GM12872 (cell line): ENCODE results near the gene DLG5.

ENCODE experiments used
- TF ChIP-seq, protein P1 (sequence below): IDR thresholded peaks from 3 replicates; pipeline ENCODE4 v1.5.1; 2011; ENCODE audit warnings: low read depth, mild to moderate bottlenecking, low read length, moderate library complexity; ENCODE audit not compliant: insufficient read depth

Gene DLG5

DNA sequence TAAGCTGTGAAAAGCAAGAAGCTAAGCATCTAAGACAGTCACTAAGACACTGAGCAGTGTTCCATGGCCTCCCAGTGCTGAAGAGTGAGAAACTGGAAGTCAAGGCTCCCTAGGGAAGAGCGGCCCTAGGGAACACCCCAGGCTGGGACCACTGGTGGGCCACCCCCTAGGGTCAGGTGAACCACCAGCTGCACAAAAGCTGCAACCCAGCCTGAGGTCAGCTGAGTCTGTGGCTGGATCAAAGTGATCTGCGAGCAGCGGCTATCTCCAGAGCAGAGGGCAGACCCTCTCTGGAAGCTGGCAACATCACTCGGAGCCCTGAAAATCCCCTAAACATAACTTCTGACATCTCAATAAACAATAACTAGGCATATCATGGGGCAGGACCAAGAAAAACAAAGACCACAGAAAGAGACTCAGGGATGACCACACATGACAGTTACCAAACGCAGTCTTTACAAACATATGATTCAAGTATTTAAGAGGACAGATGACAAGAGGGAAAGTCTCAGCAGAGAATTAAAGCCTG lies 125.8 kb downstream of the DLG5 start:
- TF ChIP-seq, protein P1, sequence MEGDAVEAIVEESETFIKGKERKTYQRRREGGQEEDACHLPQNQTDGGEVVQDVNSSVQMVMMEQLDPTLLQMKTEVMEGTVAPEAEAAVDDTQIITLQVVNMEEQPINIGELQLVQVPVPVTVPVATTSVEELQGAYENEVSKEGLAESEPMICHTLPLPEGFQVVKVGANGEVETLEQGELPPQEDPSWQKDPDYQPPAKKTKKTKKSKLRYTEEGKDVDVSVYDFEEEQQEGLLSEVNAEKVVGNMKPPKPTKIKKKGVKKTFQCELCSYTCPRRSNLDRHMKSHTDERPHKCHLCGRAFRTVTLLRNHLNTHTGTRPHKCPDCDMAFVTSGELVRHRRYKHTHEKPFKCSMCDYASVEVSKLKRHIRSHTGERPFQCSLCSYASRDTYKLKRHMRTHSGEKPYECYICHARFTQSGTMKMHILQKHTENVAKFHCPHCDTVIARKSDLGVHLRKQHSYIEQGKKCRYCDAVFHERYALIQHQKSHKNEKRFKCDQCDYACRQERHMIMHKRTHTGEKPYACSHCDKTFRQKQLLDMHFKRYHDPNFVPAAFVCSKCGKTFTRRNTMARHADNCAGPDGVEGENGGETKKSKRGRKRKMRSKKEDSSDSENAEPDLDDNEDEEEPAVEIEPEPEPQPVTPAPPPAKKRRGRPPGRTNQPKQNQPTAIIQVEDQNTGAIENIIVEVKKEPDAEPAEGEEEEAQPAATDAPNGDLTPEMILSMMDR: no peak

DNA sequence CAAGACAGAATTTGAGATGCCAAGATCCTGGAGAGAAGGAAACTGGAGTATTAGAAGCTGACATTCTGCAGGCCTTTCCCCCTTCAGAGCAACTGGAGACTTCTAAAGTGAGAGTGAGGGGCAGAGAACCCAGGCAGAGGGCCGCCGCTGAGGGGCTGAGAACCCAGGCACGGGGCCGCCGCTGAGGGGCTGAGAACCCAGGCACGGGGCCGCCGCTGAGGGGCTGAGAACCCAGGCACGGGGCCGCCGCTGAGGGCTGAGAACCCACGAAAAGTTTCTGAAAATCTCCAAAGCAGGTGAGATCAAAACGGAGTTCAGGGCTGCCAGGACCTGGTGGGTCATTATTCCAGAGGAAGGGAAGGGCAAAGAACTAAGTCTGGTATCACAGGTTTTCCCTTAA lies 126.2 kb downstream of the DLG5 start:
- TF ChIP-seq, protein P1: no peak

DNA sequence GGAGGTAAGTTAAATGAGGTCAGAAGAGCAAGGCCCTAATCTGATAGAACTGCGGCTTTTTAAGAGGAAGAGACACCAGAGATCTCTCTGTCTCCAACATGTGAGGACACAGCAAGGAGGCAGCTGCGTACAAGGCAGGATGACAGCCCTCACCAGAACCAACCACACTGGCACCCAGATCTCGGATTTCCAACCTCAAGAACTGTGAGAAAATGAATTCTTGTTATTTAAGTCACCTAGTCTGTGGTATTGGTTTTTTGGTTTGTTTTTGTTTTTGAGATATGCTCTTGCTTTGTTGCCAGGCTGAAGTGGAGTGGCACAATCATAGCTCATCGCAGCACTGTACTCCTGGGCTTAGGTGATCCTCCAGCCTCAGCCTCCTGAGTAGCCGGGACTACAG lies 127.2 kb downstream of the DLG5 start:
- TF ChIP-seq, protein P1: no peak

DNA sequence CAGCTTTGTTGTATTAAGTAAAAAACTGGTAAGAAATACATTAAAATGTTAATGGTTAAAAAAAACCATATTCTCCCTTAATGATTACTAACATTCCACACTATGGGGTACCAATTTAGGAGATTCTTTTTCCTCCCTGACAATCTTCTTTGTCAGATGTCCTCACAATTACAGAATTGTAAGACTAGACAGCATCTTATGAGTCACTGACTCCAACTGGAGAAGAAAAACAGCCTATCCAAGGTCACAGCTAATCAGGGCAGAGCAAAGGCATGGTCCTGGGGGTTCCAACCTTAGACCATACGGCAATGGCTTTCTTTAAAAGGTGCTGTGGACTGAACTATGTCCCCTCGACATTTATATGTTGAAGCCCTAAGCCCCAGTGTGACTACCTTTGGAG lies 127.6 kb downstream of the DLG5 start:
- TF ChIP-seq, protein P1: no peak

DNA sequence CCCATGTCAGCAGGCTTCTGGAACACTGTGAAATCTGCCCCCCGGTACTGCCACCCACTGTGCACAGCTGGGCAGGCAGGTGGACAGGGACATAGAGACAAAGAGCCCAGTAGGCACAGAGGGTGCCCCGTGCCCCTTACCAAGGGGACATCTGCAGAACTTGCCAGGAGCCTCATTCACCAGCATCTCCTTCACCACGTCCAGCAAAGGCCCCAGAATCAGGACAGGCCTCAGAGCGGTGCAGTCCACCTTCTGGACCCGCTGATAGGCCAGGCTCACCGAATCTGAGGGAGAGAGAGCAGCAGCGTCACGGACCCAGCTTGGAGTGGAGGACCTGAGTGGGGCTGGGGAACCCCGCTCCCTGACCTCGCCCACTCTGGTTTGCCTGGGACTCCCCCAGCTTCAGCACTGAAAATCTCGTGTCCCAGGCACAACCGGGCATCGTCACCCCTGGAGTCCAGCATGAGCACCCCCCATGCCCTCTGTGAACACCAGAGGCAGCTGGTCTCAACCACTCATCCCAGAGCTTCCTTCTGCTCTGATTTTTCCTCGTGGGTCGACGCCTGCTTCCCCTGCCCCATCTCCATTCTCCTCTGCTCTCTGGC lies 130.1 kb downstream of the DLG5 start:
- TF ChIP-seq, protein P1: no peak

DNA sequence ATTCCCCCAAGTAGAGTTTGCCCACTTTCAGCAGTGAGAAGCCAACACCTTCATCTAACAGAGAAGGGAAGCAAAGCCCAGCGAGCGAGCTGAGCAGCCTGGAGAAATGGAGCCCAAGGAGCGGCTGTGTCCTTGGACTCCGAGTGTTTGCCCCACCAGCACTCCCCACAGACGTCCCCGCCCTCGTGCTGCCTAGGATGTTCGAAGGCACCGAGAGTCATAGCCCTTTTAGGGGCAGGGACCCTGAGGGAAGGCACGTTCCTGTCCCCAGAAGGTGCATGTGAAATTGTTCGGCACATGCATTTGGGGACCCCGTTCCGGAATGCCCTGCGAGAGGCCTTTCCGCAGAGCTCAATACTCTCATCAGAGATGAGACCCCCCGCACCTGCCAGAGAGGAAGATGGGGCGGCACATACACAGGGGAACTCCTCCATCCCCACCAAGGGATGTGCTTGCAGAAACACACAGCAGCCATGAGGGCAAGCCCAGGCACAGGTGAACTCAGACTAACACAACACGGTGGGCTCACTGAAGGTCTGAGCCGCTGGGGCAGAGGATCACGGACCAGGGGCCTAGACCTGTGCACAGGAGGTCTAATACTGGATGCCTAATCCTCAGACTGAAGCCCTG lies 131.0 kb downstream of the DLG5 start:
- TF ChIP-seq, protein P1: no peak

DNA sequence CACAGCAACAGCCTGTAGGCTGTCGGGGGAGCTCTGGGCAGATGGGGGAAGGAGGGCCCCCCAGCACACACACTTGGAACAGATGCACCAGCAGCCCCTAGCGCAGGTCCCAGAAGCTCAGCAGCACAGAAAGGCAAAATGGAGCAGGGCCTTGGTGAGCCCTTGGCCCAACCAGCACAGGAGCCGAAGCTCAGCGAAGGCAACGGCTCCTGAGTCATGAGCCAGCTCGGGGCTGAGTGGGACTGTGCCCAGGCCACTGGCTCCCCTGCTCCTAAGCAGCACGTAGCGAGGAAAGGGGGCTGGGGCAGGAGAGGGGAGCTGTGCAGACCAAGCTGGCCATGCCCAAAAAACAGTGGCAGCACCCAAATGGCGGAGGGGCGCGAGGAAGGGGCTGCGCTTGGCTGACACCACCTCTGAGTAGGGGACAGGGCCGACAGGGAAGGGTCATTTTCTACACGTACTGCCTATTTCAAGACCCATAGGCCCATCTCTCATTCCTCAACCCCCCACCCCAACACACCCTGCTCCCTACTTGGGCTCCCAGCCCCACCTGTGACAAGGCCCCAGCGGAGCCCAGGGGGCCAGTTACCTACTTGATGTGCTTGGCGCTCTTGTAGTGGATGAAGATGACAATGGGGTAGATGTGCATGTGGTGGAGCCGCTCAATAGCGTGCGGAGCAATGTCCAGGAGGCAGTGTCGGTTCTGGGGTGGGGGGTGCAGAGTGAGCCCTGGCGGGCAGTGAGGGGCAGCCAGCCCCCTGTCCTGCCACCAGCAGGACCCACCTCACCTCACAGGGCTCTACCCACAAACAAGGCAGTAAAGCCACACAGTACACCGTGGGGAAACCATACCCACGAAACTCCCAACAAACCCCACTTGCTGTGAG lies 132.1 kb downstream of the DLG5 start:
- TF ChIP-seq, protein P1: no peak
